Mammary epithelial cell (primary cell): ENCODE results near the gene UBXN10.

Experiments
- EZH2 ChIP-seq: IDR thresholded peaks from 2 replicates; pipeline ENCODE4 v1.6.1; 2012; ENCODE audit warnings: low read length, inconsistent platforms, borderline replicate concordance
- TF ChIP-seq, protein P1 (sequence below), 2 donors: IDR thresholded peaks in 1 of 2; conservative IDR thresholded peaks in 1 of 2; 2 replicates each; pipeline ENCODE4 v1.5.1; 2011 to 2012; ENCODE audit warnings: inconsistent platforms in 2 of 2, low read length in 2 of 2, mild to moderate bottlenecking in 2 of 2, control low read depth in 1 of 2, low read depth in 1 of 2; ENCODE audit not compliant: insufficient read depth in 1 of 2; ENCODE audit errors: extremely low read depth in 1 of 2

DNA sequence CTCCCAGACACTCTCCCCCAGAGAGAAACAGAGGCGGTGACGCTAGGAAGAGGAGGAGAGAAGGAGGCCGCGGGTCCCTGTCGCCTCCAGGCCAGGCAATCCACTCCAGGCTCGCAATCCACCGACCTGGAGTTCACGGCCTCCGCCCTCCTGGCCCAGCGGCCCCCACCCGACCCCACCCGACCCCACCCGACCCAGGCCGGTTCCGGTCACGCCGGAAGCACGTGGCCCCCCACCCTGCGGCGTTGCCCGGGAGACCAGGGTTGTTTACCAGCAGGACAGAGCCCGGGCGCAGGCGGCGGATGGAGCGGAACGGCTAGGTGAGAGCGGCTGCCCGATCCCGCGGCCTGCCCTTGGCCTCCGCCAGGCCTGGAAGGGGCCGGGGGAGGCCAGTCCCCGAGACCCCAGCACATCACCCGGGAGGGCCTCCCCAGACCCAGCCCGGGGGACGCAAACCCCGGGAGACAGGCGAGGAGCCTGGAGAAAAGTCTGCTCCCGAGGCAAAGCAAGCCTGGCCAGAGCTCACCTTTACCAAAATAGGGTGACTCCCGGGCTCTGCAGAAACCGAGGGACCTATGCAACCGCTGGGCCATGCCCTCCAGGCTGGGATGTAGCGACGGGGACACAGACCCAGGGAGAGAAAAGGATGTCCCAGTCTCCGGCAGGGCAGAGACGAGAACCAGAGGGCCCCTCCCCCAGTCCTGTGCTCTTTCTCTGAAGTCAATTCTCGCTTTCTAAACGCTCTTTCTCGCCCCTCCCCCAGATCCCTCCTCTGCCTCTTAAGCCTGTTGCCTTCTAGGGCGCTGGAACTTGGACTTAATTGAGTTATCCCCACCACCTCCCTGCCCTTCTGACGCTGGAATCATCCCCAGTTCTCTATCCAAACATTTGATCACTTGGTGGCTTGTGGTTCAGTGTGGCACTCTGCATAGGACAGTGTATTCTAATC lies at the start of gene UBXN10, which contains the start of gene PLA2G2C:
- TF ChIP-seq, protein P1, sequence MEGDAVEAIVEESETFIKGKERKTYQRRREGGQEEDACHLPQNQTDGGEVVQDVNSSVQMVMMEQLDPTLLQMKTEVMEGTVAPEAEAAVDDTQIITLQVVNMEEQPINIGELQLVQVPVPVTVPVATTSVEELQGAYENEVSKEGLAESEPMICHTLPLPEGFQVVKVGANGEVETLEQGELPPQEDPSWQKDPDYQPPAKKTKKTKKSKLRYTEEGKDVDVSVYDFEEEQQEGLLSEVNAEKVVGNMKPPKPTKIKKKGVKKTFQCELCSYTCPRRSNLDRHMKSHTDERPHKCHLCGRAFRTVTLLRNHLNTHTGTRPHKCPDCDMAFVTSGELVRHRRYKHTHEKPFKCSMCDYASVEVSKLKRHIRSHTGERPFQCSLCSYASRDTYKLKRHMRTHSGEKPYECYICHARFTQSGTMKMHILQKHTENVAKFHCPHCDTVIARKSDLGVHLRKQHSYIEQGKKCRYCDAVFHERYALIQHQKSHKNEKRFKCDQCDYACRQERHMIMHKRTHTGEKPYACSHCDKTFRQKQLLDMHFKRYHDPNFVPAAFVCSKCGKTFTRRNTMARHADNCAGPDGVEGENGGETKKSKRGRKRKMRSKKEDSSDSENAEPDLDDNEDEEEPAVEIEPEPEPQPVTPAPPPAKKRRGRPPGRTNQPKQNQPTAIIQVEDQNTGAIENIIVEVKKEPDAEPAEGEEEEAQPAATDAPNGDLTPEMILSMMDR (conservative IDR thresholded peaks at IDR 0.05 in 1 of 2, IDR thresholded peaks at IDR 0.05 in 1 of 2; ENCODE audit: extremely low read depth in 1 of 2, insufficient read depth in 1 of 2, low read depth in 1 of 2, low read length in 2 of 2): no peak
- TF ChIP-seq EZH2: no peak
